Stimulated activated CD8-positive, alpha-beta memory T cell treated with anti-CD3 and anti-CD28 coated beads, Interleukin-15, amount 100 ng/mL, for 4 hours (primary cell): Measurements from ENCODE around the gene ASIC5.
"Not testable (repeated sequence)": the region's sequence is repeated elsewhere in the genome, so short reads cannot be mapped to it uniquely, and the experiment has no call there.

Experiments
- DNase-seq, 2 donors: peaks; one replicate each; pipeline ENCODE4 v3.0.0-alpha.2; 2020; ENCODE audit warnings: low read depth in 2 of 2

The ASIC5 gene

GRCh38 chr4:155866177-155866576, at the start of gene ASIC5:
Gene ASIC5, minus strand, starts transcription at chr4:155866277. Its CDS starts 51 bp downstream, at chr4:155866226.
- no peak for DNase-seq

- DNase-seq: no peak
Measured at GRCh38 chr4:155914782-155915181, 48.7 kb upstream of the ASIC5 start.

- no peak for DNase-seq
Measured at GRCh38 chr4:155911905-155912304, 45.8 kb upstream of the ASIC5 start.

GRCh38 chr4:155909615-155910226, 43.6 kb upstream of the ASIC5 start:
- no peak for DNase-seq

GRCh38 chr4:155908187-155909139, 42.4 kb upstream of the ASIC5 start:
- DNase-seq: no peak

GRCh38 chr4:155907556-155907955, 41.5 kb upstream of the ASIC5 start:
- no peak for DNase-seq

GRCh38 chr4:155906554-155907247, 40.6 kb upstream of the ASIC5 start:
- DNase-seq: no peak

- DNase-seq: no peak
Measured at GRCh38 chr4:155904331-155904730, 38.3 kb upstream of the ASIC5 start.

GRCh38 chr4:155903453-155903852, 37.4 kb upstream of the ASIC5 start, which contains the start of gene TDO2:
Gene TDO2, plus strand, starts transcription at chr4:155903696. Its CDS starts 63 bp downstream, at chr4:155903759.
- DNase-seq: no peak

- DNase-seq: no peak
Measured at GRCh38 chr4:155901013-155901412, 34.9 kb upstream of the ASIC5 start.

- no peak for DNase-seq
Measured at GRCh38 chr4:155900381-155900780, 34.3 kb upstream of the ASIC5 start.

- DNase-seq: no peak
Measured at GRCh38 chr4:155899891-155900290, 33.8 kb upstream of the ASIC5 start.

GRCh38 chr4:155898371-155898770, 32.3 kb upstream of the ASIC5 start:
- not testable (repeated sequence) for DNase-seq

GRCh38 chr4:155891058-155891457, 25.0 kb upstream of the ASIC5 start:
- no peak for DNase-seq

- no peak for DNase-seq
Measured at GRCh38 chr4:155889946-155890345, 23.9 kb upstream of the ASIC5 start.

GRCh38 chr4:155889031-155889793, 23.1 kb upstream of the ASIC5 start:
- no peak for DNase-seq

- no peak for DNase-seq
Measured at GRCh38 chr4:155887847-155888570, 21.9 kb upstream of the ASIC5 start.

GRCh38 chr4:155887045-155887444, 21.0 kb upstream of the ASIC5 start:
- no peak for DNase-seq

GRCh38 chr4:155885666-155886065, 19.6 kb upstream of the ASIC5 start:
- no peak for DNase-seq

- no peak for DNase-seq
Measured at GRCh38 chr4:155883895-155884294, 17.8 kb upstream of the ASIC5 start.

GRCh38 chr4:155881555-155881954, 15.5 kb upstream of the ASIC5 start:
- DNase-seq: no peak
